Fibroblast of lung (primary cell): ENCODE data around the gene ZNF143. TPM values are rescaled to one million over a fixed set of nuclear protein-coding genes. Genes with fewer than 3 reads are reported as not detected.

Source experiments
- polyA plus RNA-seq, 2 donors: library from polyadenylated mRNA; depleted of rRNA in 1 of 2; stranded (reverse) in 1 of 2; unstranded in 1 of 2; fragments of >200 nt; gene quantifications; 2 replicates each; pipeline ENCODE4 v1.2.1, GENCODE V29; 2011 to 2012; ENCODE audit warnings: missing spikeins in 1 of 2
- total RNA-seq: library from RNA; depleted of rRNA; stranded (reverse); fragments of >200 nt; gene quantifications from 2 replicates; pipeline ENCODE4 v1.2.1, GENCODE V29; 2014

The ZNF143 gene
- total and polyA plus RNA-seq, 2 donors (not counting 1 experiment from before 2014, with no cell fraction given), result 22.6 to 36.2 TPM

Other genes starting within 250 kb of the ZNF143 start
- 124 and 235 TPM in 2 replicates for gene DENND5A, start 195.7 kb upstream of the ZNF143 start, total RNA-seq
- gene DENND5A, start 195.7 kb upstream of the ZNF143 start, polyA plus RNA-seq, result 125 and 128 TPM in 2 replicates
- gene TMEM41B, start 146.4 kb upstream of the ZNF143 start, total RNA-seq, result 48.8 and 59.1 TPM in 2 replicates
- gene TMEM41B, start 146.4 kb upstream of the ZNF143 start, polyA plus RNA-seq, result 27.2 and 43.7 TPM in 2 replicates
- gene IPO7, start 76.4 kb upstream of the ZNF143 start, total RNA-seq, result 128 and 174 TPM in 2 replicates
- 70.0 and 75.7 TPM in 2 replicates for gene IPO7, start 76.4 kb upstream of the ZNF143 start, polyA plus RNA-seq
- 24.4 and 55.2 TPM in 2 replicates for gene WEE1, start 112.7 kb downstream of the ZNF143 start, total RNA-seq
- gene WEE1, start 112.7 kb downstream of the ZNF143 start, polyA plus RNA-seq, result 47.2 and 77.5 TPM in 2 replicates
- gene SWAP70, start 203.1 kb downstream of the ZNF143 start, total RNA-seq, result 28.2 and 45.1 TPM in 2 replicates
- gene SWAP70, start 203.1 kb downstream of the ZNF143 start, polyA plus RNA-seq, result 45.4 and 74.4 TPM in 2 replicates